CD14-positive monocyte (primary cell): ENCODE measurements around the gene GHRH. TPM values are rescaled to one million over a fixed set of nuclear protein-coding genes. Genes with fewer than 3 reads are reported as not detected.

ENCODE experiments used
- DNase-seq, 3 donors: peaks; one replicate each; pipeline ENCODE4 v3.0.0-alpha.2; 2011 to 2022
- H2AFZ ChIP-seq: 2 replicates; pipeline ENCODE4 v1.6.0; 2012; ENCODE audit warnings: mild to moderate bottlenecking, low read depth, low read length, inconsistent platforms; ENCODE audit not compliant: insufficient read depth, poor library complexity, severe bottlenecking
- H3K27ac ChIP-seq, 2 donors: 1 replicate in 1 of 2; 2 replicates in 1 of 2; pipeline ENCODE4 v1.5.1; 2012 to 2013; ENCODE audit warnings: low read length in 2 of 2, control low read depth in 1 of 2, inconsistent platforms in 1 of 2, low read depth in 1 of 2, mild to moderate bottlenecking in 1 of 2
- H3K27me3 ChIP-seq, 2 donors: one replicate each; pipeline versions ENCODE4 v1.6.0 to v1.6.1; 2011 to 2013; ENCODE audit warnings: low read length in 2 of 2; ENCODE audit not compliant: control insufficient read depth in 2 of 2, insufficient read depth in 2 of 2
- H3K36me3 ChIP-seq, 2 donors: replicated peaks in 1 of 2; 1 replicate in 1 of 2; 2 replicates in 1 of 2; pipeline versions ENCODE4 v1.5.1 to v1.6.1; 2012 to 2013; ENCODE audit warnings: low read length in 2 of 2, control low read depth in 1 of 2, inconsistent platforms in 1 of 2, mild to moderate bottlenecking in 1 of 2; ENCODE audit not compliant: insufficient read depth in 2 of 2, control insufficient read depth in 1 of 2
- H3K4me1 ChIP-seq, 2 donors: 1 replicate in 1 of 2; 2 replicates in 1 of 2; pipeline versions ENCODE4 v1.5.1 to v1.6.1; 2012 to 2013; ENCODE audit warnings: low read length in 2 of 2, control low read depth in 1 of 2, inconsistent platforms in 1 of 2, mild to moderate bottlenecking in 1 of 2, moderate library complexity in 1 of 2; ENCODE audit not compliant: insufficient read depth in 2 of 2, control insufficient read depth in 1 of 2
- H3K4me2 ChIP-seq: replicated peaks from 2 replicates; pipeline ENCODE3; 2012; ENCODE audit warnings: low read length, moderate library complexity, mild to moderate bottlenecking; ENCODE audit not compliant: poor library complexity, severe bottlenecking; ENCODE audit errors: extremely low read depth
- H3K4me3 ChIP-seq, 3 experiments: fragments of 200-600 bp in 1 of 3; sonication (generic) in 1 of 3; replicated peaks in 1 of 3; 1 replicate in 2 of 3; 2 replicates in 1 of 3; pipeline ENCODE4 v1.5.1; 2011 to 2013; ENCODE audit warnings: low read length in 3 of 3, mild to moderate bottlenecking in 3 of 3, control low read depth in 2 of 3, low read depth in 2 of 3, inconsistent platforms in 1 of 3, moderate library complexity in 1 of 3
- H3K79me2 ChIP-seq: 2 replicates; pipeline ENCODE4 v1.6.0; 2012; ENCODE audit warnings: mild to moderate bottlenecking, control low read depth, inconsistent platforms, low read length, moderate library complexity; ENCODE audit not compliant: insufficient read depth
- H3K9ac ChIP-seq: 2 replicates; pipeline ENCODE4 v1.6.0; 2017; ENCODE audit warnings: low read length, mild to moderate bottlenecking; ENCODE audit not compliant: insufficient read depth, poor library complexity, severe bottlenecking
- H3K9me3 ChIP-seq, 2 donors: replicated peaks in 1 of 2; 1 replicate in 1 of 2; 2 replicates in 1 of 2; pipeline versions ENCODE4 v1.5.1 to v1.6.1; 2012 to 2013; ENCODE audit warnings: low read length in 2 of 2, control low read depth in 1 of 2; ENCODE audit not compliant: control insufficient read depth in 1 of 2, insufficient read depth in 1 of 2
- H4K20me1 ChIP-seq: 2 replicates; pipeline ENCODE4 v1.6.0; 2012; ENCODE audit warnings: mild to moderate bottlenecking, low read length, control low read depth, moderate library complexity; ENCODE audit not compliant: insufficient read depth
- H3K27ac Mint-ChIP-seq, 7 donors: one replicate each; pipeline ENCODE4 v1.8.0; 2020; ENCODE audit warnings: mild to moderate bottlenecking in 7 of 7, mixed read lengths in 7 of 7, moderate library complexity in 6 of 7, inconsistent platforms in 2 of 7
- H3K27me3 Mint-ChIP-seq, 3 donors: one replicate each; pipeline ENCODE4 v1.8.0; 2021 to 2022; ENCODE audit warnings: low read depth in 3 of 3, mild to moderate bottlenecking in 3 of 3, mixed read lengths in 3 of 3, moderate library complexity in 3 of 3, inconsistent platforms in 1 of 3
- H3K36me3 Mint-ChIP-seq, 2 donors: one replicate each; pipeline ENCODE4 v1.8.0; 2020; ENCODE audit warnings: mixed read lengths in 2 of 2, inconsistent platforms in 1 of 2, mild to moderate bottlenecking in 1 of 2
- H3K4me1 Mint-ChIP-seq: one replicate; pipeline ENCODE4 v1.8.0; 2020; ENCODE audit warnings: mild to moderate bottlenecking, mixed read lengths
- H3K4me3 Mint-ChIP-seq, 2 donors: one replicate each; pipeline ENCODE4 v1.8.0; 2020; ENCODE audit warnings: mild to moderate bottlenecking in 2 of 2, mixed read lengths in 2 of 2, moderate library complexity in 1 of 2
- H3K9me3 Mint-ChIP-seq, 7 donors: one replicate each; pipeline ENCODE4 v1.8.0; 2020 to 2022; ENCODE audit warnings: mixed read lengths in 7 of 7, mild to moderate bottlenecking in 6 of 7, moderate library complexity in 6 of 7, inconsistent platforms in 2 of 7
- whole genome bisulfite sequencing: methylation state at CpG from one replicate; pipeline ENCODE4 v1.1.5; 2013; ENCODE audit warnings: missing lambda C conversion rate; ENCODE audit not compliant: insufficient coverage; 5-methylcytosine and 5-hydroxymethylcytosine counted together
- intact Hi-C, 2 donors: fragments of 100-400 bp; cut with micrococcal nuclease; formaldehyde crosslinking; loops; one replicate each; pipeline versions ENCODE4 v1.15.0 to v1.15.1; 2023
- polyA plus RNA-seq, 3 donors: library from polyadenylated mRNA; depleted of rRNA in 1 of 3; unstranded in 2 of 3; stranded (reverse) in 1 of 3; fragments of 300-500 nt in 2 of 3; fragments of >200 nt in 1 of 3; fragmentation: Illumina TruSeq in 2 of 3; gene quantifications; 1 replicate in 2 of 3; 2 replicates in 1 of 3; pipeline ENCODE4 v1.2.3, GENCODE V29; 2012 to 2021
- TF ChIP-seq, protein P1 (sequence below): fragments of 200-600 bp; IDR thresholded peaks from one replicate; pipeline ENCODE4 v1.8.0; 2022; ENCODE audit warnings: antibody characterized with exemption, mild to moderate bottlenecking

GHRH gene
- polyA plus RNA-seq, 3 donors: not detected

DNA sequence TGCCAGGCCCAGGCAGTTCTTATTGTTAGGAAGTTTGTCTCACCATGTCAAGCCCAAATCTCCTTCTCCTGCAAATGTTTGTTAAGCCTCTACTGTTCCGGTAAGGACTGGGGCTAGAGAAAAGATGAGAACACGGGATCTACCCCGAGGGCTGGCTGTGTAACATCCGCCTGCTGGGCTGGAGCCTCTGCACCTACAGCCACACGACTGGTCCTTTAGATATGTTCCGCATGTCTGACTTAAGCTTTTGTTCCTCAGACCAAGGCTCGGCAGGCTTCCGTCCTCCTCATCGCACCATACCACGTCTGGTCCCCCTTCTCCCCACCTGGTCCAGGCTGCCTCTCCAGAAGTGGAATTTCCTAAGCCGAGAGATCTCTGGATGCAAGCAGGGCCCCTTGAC, 2.6 kb downstream of the GHRH start:
- intact Hi-C loops: no loop called here
- Histone ChIP-seq H4K20me1 (no peaks in the 10 kb centered on the region), H3K4me1 (no peaks in the 10 kb centered on the region), H3K4me3 (no peak overlapping the region), H3K27ac (no peak overlapping the region), H3K4me2 (no peak overlapping the region), H3K9me3 (no peaks in the 10 kb centered on the region), H3K27me3 (no peaks in the 10 kb centered on the region), H3K9ac (no peak overlapping the region), H2AFZ (no peak overlapping the region), H3K36me3 (no peaks in the 10 kb centered on the region), H3K79me2 (no peaks in the 10 kb centered on the region)
- Mint-ChIP-seq H3K4me1 (peaks cover 1% of the 10 kb centered on the region), H3K4me3 (no peak overlapping the region), H3K27ac (no peak overlapping the region), H3K27me3 (peaks cover 4 to 7% (median 5%) of the 10 kb centered on the region in 3 donors), H3K9me3 (no peaks in the 10 kb centered on the region), H3K36me3 (no peaks in the 10 kb centered on the region)
- 96% methylated on average over 11 of the region's 11 CpGs for WGBS
- no peak for DNase-seq
- TF ChIP-seq, protein P1, sequence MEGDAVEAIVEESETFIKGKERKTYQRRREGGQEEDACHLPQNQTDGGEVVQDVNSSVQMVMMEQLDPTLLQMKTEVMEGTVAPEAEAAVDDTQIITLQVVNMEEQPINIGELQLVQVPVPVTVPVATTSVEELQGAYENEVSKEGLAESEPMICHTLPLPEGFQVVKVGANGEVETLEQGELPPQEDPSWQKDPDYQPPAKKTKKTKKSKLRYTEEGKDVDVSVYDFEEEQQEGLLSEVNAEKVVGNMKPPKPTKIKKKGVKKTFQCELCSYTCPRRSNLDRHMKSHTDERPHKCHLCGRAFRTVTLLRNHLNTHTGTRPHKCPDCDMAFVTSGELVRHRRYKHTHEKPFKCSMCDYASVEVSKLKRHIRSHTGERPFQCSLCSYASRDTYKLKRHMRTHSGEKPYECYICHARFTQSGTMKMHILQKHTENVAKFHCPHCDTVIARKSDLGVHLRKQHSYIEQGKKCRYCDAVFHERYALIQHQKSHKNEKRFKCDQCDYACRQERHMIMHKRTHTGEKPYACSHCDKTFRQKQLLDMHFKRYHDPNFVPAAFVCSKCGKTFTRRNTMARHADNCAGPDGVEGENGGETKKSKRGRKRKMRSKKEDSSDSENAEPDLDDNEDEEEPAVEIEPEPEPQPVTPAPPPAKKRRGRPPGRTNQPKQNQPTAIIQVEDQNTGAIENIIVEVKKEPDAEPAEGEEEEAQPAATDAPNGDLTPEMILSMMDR: no peak

DNA sequence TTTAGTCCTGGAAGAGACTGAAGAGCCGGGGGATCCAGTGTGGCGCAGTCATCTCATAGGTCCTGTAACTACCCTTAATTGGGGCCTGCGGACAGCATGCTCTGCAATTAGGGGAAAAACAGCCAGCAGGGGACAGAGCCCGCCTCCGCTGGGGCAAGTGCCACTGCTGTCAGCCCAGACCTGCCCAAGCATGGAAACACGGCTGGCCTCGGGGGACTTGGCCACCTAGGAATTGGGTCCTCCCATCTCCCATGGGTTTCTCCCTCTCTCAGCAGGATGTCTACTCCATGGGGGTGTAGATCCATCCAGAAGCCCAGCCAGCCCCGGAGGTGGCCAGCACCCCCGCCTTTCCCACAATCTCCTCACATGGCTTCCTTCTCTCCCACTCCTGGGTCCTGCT, 3.6 kb downstream of the GHRH start:
- Histone ChIP-seq H3K79me2 (no peaks in the 10 kb centered on the region), H3K4me1 (no peaks in the 10 kb centered on the region), H2AFZ (no peak overlapping the region), H3K27ac (no peak overlapping the region), H3K4me3 (no peak overlapping the region), H3K9me3 (no peaks in the 10 kb centered on the region), H3K36me3 (no peaks in the 10 kb centered on the region), H4K20me1 (no peaks in the 10 kb centered on the region), H3K9ac (no peak overlapping the region), H3K27me3 (no peaks in the 10 kb centered on the region), H3K4me2 (no peak overlapping the region)
- H3K4me3 Mint-ChIP-seq: no peak overlapping the region
- no peak for DNase-seq
- no peaks in the 10 kb centered on the region for H3K9me3 Mint-ChIP-seq
- peaks cover 2% of the 10 kb centered on the region for H3K4me1 Mint-ChIP-seq
- H3K36me3 Mint-ChIP-seq: no peaks in the 10 kb centered on the region
- H3K27ac Mint-ChIP-seq: peak overlapping the region in 1 of 7 donors; percentile 8
- WGBS: 91% methylated on average over 9 of the region's 9 CpGs
- intact Hi-C loops: no loop called here
- peaks cover 3 to 7% (median 5%) of the 10 kb centered on the region in 3 donors for H3K27me3 Mint-ChIP-seq
- TF ChIP-seq, protein P1: no peak
